CD14-positive monocyte (primary cell): ENCODE results near the gene NDUFA12. TPM values are rescaled to one million over a fixed set of nuclear protein-coding genes. Genes with fewer than 3 reads are reported as not detected.

Source experiments
- DNase-seq, 3 donors: peaks; one replicate each; pipeline ENCODE4 v3.0.0-alpha.2; 2011 to 2022
- H2AFZ ChIP-seq: 2 replicates; pipeline ENCODE4 v1.6.0; 2012; ENCODE audit warnings: mild to moderate bottlenecking, low read depth, low read length, inconsistent platforms; ENCODE audit not compliant: insufficient read depth, poor library complexity, severe bottlenecking
- H3K27ac ChIP-seq, 2 donors: 1 replicate in 1 of 2; 2 replicates in 1 of 2; pipeline ENCODE4 v1.5.1; 2012 to 2013; ENCODE audit warnings: low read length in 2 of 2, control low read depth in 1 of 2, inconsistent platforms in 1 of 2, low read depth in 1 of 2, mild to moderate bottlenecking in 1 of 2
- H3K27me3 ChIP-seq, 2 donors: one replicate each; pipeline versions ENCODE4 v1.6.0 to v1.6.1; 2011 to 2013; ENCODE audit warnings: low read length in 2 of 2; ENCODE audit not compliant: control insufficient read depth in 2 of 2, insufficient read depth in 2 of 2
- H3K36me3 ChIP-seq, 2 donors: replicated peaks in 1 of 2; 1 replicate in 1 of 2; 2 replicates in 1 of 2; pipeline versions ENCODE4 v1.5.1 to v1.6.1; 2012 to 2013; ENCODE audit warnings: low read length in 2 of 2, control low read depth in 1 of 2, inconsistent platforms in 1 of 2, mild to moderate bottlenecking in 1 of 2; ENCODE audit not compliant: insufficient read depth in 2 of 2, control insufficient read depth in 1 of 2
- H3K4me1 ChIP-seq, 2 donors: 1 replicate in 1 of 2; 2 replicates in 1 of 2; pipeline versions ENCODE4 v1.5.1 to v1.6.1; 2012 to 2013; ENCODE audit warnings: low read length in 2 of 2, control low read depth in 1 of 2, inconsistent platforms in 1 of 2, mild to moderate bottlenecking in 1 of 2, moderate library complexity in 1 of 2; ENCODE audit not compliant: insufficient read depth in 2 of 2, control insufficient read depth in 1 of 2
- H3K4me2 ChIP-seq: replicated peaks from 2 replicates; pipeline ENCODE3; 2012; ENCODE audit warnings: low read length, moderate library complexity, mild to moderate bottlenecking; ENCODE audit not compliant: poor library complexity, severe bottlenecking; ENCODE audit errors: extremely low read depth
- H3K4me3 ChIP-seq, 3 experiments: fragments of 200-600 bp in 1 of 3; sonication (generic) in 1 of 3; replicated peaks in 1 of 3; 1 replicate in 2 of 3; 2 replicates in 1 of 3; pipeline ENCODE4 v1.5.1; 2011 to 2013; ENCODE audit warnings: low read length in 3 of 3, mild to moderate bottlenecking in 3 of 3, control low read depth in 2 of 3, low read depth in 2 of 3, inconsistent platforms in 1 of 3, moderate library complexity in 1 of 3
- H3K79me2 ChIP-seq: 2 replicates; pipeline ENCODE4 v1.6.0; 2012; ENCODE audit warnings: mild to moderate bottlenecking, control low read depth, inconsistent platforms, low read length, moderate library complexity; ENCODE audit not compliant: insufficient read depth
- H3K9ac ChIP-seq: 2 replicates; pipeline ENCODE4 v1.6.0; 2017; ENCODE audit warnings: low read length, mild to moderate bottlenecking; ENCODE audit not compliant: insufficient read depth, poor library complexity, severe bottlenecking
- H3K9me3 ChIP-seq, 2 donors: replicated peaks in 1 of 2; 1 replicate in 1 of 2; 2 replicates in 1 of 2; pipeline versions ENCODE4 v1.5.1 to v1.6.1; 2012 to 2013; ENCODE audit warnings: low read length in 2 of 2, control low read depth in 1 of 2; ENCODE audit not compliant: control insufficient read depth in 1 of 2, insufficient read depth in 1 of 2
- H4K20me1 ChIP-seq: 2 replicates; pipeline ENCODE4 v1.6.0; 2012; ENCODE audit warnings: mild to moderate bottlenecking, low read length, control low read depth, moderate library complexity; ENCODE audit not compliant: insufficient read depth
- H3K27ac Mint-ChIP-seq, 7 donors: one replicate each; pipeline ENCODE4 v1.8.0; 2020; ENCODE audit warnings: mild to moderate bottlenecking in 7 of 7, mixed read lengths in 7 of 7, moderate library complexity in 6 of 7, inconsistent platforms in 2 of 7
- H3K27me3 Mint-ChIP-seq, 3 donors: one replicate each; pipeline ENCODE4 v1.8.0; 2021 to 2022; ENCODE audit warnings: low read depth in 3 of 3, mild to moderate bottlenecking in 3 of 3, mixed read lengths in 3 of 3, moderate library complexity in 3 of 3, inconsistent platforms in 1 of 3
- H3K36me3 Mint-ChIP-seq, 2 donors: one replicate each; pipeline ENCODE4 v1.8.0; 2020; ENCODE audit warnings: mixed read lengths in 2 of 2, inconsistent platforms in 1 of 2, mild to moderate bottlenecking in 1 of 2
- H3K4me1 Mint-ChIP-seq: one replicate; pipeline ENCODE4 v1.8.0; 2020; ENCODE audit warnings: mild to moderate bottlenecking, mixed read lengths
- H3K4me3 Mint-ChIP-seq, 2 donors: one replicate each; pipeline ENCODE4 v1.8.0; 2020; ENCODE audit warnings: mild to moderate bottlenecking in 2 of 2, mixed read lengths in 2 of 2, moderate library complexity in 1 of 2
- H3K9me3 Mint-ChIP-seq, 7 donors: one replicate each; pipeline ENCODE4 v1.8.0; 2020 to 2022; ENCODE audit warnings: mixed read lengths in 7 of 7, mild to moderate bottlenecking in 6 of 7, moderate library complexity in 6 of 7, inconsistent platforms in 2 of 7
- CTCF ChIP-seq: fragments of 200-600 bp; IDR thresholded peaks from one replicate; pipeline ENCODE4 v1.8.0; 2022; ENCODE audit warnings: antibody characterized with exemption, mild to moderate bottlenecking
- WGBS: methylation state at CpG from one replicate; pipeline ENCODE4 v1.1.5; 2013; ENCODE audit warnings: missing lambda C conversion rate; ENCODE audit not compliant: insufficient coverage; 5-methylcytosine and 5-hydroxymethylcytosine counted together
- intact Hi-C, 2 donors: fragments of 100-400 bp; cut with micrococcal nuclease; formaldehyde crosslinking; loops; one replicate each; pipeline versions ENCODE4 v1.15.0 to v1.15.1; 2023
- polyA plus RNA-seq, 3 donors: library from polyadenylated mRNA; depleted of rRNA in 1 of 3; unstranded in 2 of 3; stranded (reverse) in 1 of 3; fragments of 300-500 nt in 2 of 3; fragments of >200 nt in 1 of 3; fragmentation: Illumina TruSeq in 2 of 3; gene quantifications; 1 replicate in 2 of 3; 2 replicates in 1 of 3; pipeline ENCODE4 v1.2.3, GENCODE V29; 2012 to 2021

NDUFA12 gene
- polyA plus RNA-seq, 3 donors = 105 to 302 (median 286) TPM

DNA sequence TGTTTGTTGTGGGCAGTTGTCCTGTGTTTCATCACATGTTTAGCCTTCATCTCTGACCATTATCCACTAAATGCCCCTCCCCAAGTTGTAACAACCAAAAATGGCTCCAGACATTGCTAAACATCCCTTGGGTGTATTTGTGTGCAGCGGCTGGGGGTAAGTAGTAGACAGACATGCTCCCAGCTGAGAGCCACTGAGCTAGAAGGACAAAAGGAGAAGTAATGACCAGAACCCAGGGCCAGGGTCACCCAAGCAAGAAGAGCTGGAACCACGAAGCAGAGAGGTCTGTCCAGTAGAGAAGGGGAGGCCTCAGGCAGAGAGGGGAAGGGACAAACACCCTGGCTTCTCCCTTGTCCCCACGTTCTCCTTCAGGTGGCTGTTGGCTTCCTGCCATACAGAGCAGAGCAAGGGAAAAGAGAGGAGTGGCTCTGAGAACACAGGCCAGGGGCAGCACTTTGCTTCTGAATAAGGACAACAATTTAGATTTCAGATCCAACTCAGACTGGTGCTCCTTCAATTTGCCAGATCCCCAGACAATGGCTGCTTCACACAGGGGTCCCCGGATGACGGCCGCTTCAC is 55.2 kb downstream of the NDUFA12 start:
- Mint-ChIP-seq H3K4me1 (peaks cover 9% of the 10 kb centered on the region), H3K27me3 (peaks cover 0 to 2% (median 2%) of the 10 kb centered on the region in 3 donors), H3K36me3 (no peaks in the 10 kb centered on the region), H3K27ac (no peak overlapping the region), H3K9me3 (peaks cover 0 to 19% (median 12%) of the 10 kb centered on the region in 7 donors), H3K4me3 (no peak overlapping the region)
- no peak overlapping the region for H3K4me2 ChIP-seq
- peaks cover 0 to 4% of the 10 kb centered on the region in 2 donors for H3K9me3 ChIP-seq
- H4K20me1 ChIP-seq = no peaks in the 10 kb centered on the region
- no peak overlapping the region for H3K27ac ChIP-seq
- H2AFZ ChIP-seq = no peak overlapping the region
- no peak overlapping the region for H3K9ac ChIP-seq
- H3K4me3 ChIP-seq = no peak overlapping the region
- intact Hi-C loops = no loop called here
- no peaks in the 10 kb centered on the region for H3K36me3 ChIP-seq
- no peaks in the 10 kb centered on the region for H3K4me1 ChIP-seq
- DNase-seq = no peak
- whole genome bisulfite sequencing = 96% methylated on average over 5 of the region's 6 CpGs
- TF ChIP-seq CTCF = no peak
- H3K79me2 ChIP-seq = no peaks in the 10 kb centered on the region
- no peaks in the 10 kb centered on the region for H3K27me3 ChIP-seq

GRCh38 chr12:94942663-94943062 is 60.8 kb downstream of the NDUFA12 start:
- Mint-ChIP-seq H3K4me3 (no peak overlapping the region), H3K36me3 (no peaks in the 10 kb centered on the region), H3K27ac (no peak overlapping the region), H3K4me1 (peaks cover 23% of the 10 kb centered on the region), H3K27me3 (peaks cover 0 to 2% (median 0%) of the 10 kb centered on the region in 3 donors), H3K9me3 (peaks cover 0 to 18% (median 12%) of the 10 kb centered on the region in 7 donors)
- H3K27me3 ChIP-seq = no peaks in the 10 kb centered on the region
- H3K4me2 ChIP-seq = no peak overlapping the region
- intact Hi-C loops = no loop called here
- H3K9me3 ChIP-seq = peaks cover 0 to 4% of the 10 kb centered on the region in 2 donors
- no peak for DNase-seq
- H3K79me2 ChIP-seq = no peaks in the 10 kb centered on the region
- TF ChIP-seq CTCF = no peak
- H3K27ac ChIP-seq = no peak overlapping the region
- no peaks in the 10 kb centered on the region for H4K20me1 ChIP-seq
- no peak overlapping the region for H3K9ac ChIP-seq
- H3K4me3 ChIP-seq = no peak overlapping the region
- H3K4me1 ChIP-seq = no peaks in the 10 kb centered on the region
- peak overlapping the region; percentile 22 for H2AFZ ChIP-seq
- WGBS = 100% methylated on average over 1 of the region's 3 CpGs
- H3K36me3 ChIP-seq = no peaks in the 10 kb centered on the region
